Pons (tissue), 1 donor: ENCODE data around the gene ATXN1.

Experiments used
- DNase-seq: peaks from one replicate; pipeline ENCODE4 v3.0.0-alpha.2; 2016; ENCODE audit warnings: low spot score

ATXN1 gene

DNA sequence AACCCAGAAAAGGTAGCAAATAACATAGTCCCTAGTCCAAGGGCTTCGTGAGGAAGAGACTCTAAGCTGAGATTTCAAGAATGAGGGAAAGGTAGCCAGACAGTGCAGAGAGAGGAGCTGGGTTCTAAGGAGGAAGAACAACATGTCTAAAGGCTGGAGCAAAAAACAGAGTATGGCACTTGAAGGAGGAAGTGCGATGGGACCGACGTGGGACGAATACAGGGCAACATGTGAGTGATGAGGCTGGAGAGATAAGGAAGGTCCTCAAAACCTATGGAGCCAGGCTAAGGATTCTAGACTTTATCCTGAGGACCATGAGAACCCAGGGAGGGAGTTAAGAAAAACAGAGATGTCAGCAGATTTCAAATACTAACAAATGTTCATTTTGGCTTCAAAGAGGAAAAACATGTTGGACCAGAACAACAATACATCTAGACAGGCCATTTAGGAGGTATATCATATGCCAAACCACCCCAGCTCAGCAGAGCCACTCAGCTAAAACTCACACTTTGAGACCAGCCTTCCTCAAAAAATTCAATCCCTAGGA lies 17.5 kb downstream of the ATXN1 start:
- no peak for DNase-seq

- no peak for DNase-seq
Observed at GRCh38 chr6:16742116-16742515, 19.1 kb downstream of the ATXN1 start.

DNA sequence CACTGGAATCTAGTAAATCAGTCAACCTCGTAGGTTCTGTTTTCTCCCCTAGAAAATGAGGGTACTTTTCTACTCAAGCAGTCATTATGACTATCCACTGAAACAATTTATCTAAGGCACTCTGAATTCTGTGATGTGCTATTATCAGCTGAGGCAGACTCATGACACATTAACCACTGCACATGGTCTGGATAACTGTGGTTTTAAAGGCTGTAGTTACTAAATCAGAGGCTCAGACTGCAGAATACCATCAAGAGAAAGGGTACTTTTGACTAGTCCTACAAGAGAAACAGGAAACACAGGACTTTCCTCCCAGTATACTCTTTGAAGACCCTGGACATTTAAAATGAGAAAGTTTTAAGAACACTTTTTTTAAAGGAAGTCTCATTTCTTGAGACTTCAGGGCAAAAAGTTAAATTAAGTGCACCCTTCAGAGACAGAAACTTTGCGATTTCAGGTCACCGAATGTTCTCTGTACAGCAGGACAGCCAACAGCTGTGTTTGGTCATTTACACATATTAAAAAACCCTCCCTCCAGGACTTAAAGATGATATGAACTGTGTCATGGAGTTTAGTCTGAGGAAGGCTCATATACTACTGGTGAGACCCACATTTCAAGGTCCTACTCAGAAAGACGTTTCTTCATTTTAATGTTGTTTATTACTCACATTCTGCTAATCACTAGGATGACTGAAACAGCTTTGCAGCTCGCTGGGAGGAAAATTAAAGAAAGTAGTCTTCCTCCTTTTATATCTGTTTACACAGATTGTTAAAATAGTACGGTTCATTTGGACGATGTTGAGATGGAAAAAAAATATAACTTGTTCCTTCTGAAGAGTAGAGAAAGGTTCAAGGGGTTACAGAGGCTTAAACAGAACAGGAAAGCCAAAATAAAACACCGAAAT lies 19.9 kb downstream of the ATXN1 start:
- DNase-seq = no peak

- no peak for DNase-seq
Observed at GRCh38 chr6:16740097-16740496, 21.2 kb downstream of the ATXN1 start.

DNA sequence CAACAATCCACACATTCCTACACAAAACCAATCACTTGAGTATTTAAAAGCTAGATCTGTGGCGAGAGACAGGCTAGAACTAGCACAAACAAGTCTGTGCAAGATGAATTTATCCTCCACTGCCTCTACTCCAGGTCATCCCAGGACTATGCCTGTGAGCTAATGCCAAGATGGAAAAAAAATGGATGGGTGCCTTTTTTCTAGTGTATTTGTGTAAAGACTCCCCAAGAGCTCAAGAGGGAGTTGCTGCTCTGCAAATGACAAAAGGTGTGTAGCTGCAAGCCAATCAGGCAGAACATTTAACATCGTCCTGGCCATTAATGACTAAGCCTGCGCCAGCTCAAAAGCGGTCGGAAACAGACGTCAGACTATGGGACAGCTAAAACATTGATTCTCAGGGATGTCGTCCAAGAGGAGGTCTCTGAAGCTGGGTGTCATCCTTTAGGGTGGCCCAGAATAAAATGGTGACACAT lies 21.9 kb downstream of the ATXN1 start:
- DNase-seq = no peak

- DNase-seq = no peak
Observed at GRCh38 chr6:16737925-16738324, 23.3 kb downstream of the ATXN1 start.

DNA sequence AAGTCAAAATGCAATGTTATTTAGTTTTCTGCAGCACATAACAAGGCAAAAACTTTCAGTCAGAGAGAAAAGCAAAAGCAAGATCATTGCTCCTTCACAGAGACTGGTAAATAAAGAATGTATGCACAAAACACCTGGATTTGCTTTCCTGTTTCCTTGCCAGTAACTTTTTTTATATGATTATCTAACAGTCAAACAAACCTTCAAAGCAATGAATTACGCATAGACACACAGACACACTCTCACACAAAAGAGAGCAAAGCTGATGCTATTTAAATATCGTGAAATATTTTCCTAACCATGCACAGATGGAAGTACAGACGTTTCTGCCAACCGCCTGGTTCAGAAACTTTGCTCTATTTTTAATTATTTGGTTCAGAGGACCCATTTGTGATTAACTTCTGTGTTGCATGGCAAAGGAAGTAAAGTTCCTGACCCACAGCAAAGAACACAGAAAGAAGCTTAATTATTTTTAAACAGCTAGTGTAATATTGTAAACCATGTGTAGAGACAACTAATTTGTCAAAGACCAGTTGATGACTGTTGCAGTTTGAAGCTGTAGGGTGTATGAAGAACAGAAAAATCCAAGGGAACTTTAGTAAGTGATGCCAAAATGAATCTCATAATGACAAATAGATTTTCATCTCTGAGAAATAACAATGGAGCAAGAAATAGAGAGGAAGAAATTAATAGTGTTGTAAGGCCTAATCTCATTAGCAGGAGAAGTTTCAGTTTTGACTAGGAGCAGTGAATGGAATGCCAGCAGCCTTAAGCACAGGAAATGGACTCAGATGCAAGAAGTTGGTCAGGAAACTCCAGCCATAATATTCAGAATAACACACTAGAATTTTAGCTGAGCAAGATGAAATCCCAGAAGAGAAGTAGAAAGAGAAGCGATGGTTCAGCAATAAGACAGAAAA lies 24.1 kb downstream of the ATXN1 start:
- DNase-seq = no peak

- DNase-seq = no peak
Observed at GRCh38 chr6:16735014-16735413, 26.2 kb downstream of the ATXN1 start.

GRCh38 chr6:16733085-16733484 lies 28.2 kb downstream of the ATXN1 start:
- DNase-seq = no peak

- no peak for DNase-seq
Observed at GRCh38 chr6:16731478-16732051, 29.7 kb downstream of the ATXN1 start.

- no peak for DNase-seq
Observed at GRCh38 chr6:16730738-16731477, 30.4 kb downstream of the ATXN1 start.

GRCh38 chr6:16729744-16730143 lies 31.5 kb downstream of the ATXN1 start:
- no peak for DNase-seq

DNA sequence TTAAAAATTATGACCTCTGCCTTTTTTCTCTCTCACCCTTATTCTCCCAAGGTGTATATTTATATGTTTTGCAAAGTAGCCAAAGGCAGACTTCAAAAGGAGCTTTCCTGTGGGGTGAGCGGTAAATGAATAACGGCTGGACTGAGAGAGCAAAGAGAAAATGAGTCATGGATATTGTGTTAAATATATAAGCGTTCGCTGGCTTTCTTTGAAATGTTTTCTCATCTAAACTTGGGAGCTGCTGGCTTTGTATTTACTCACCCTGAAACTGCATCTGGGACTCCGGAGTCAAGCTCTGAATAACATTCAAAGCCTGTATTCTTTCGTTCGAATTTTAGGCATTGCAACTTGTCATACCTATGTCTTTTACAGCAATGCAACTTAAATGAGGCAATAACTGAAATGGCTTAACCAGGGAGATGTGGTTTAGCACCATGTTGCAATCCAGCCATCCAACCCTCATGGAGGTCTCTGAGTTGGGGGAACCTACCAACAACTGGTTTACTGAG lies 32.0 kb downstream of the ATXN1 start:
- DNase-seq = no peak

DNA sequence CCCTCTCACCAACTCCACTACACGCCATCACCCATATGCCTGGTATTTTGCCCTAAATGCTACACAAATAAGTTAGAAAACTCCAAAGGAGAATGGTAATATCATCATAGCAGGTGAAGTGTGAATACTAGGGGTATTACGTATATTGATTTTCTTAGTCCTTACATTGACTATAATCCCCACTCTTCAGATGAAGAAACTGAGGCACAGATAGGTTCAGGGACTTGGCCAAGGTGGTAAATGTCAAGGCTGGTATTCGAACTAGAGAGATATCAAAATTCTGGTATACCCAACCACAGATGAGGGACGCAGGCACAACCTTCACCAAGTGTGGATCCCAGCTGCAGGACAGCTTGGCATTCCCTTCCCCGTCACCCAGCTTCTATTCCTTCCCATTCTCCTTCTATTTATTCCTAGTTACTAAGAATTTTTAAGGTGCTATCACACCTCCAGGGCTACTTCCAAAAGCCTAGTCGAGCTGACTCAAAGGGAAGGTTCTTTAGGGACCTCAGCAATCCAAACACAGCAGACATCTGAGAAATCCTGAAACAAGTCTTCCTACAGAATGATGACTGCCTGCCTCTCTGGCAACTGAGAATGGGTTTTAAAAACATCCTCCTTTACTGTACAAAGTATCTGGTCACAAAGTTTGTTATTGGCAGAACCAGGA lies 32.6 kb downstream of the ATXN1 start:
- DNase-seq = no peak

GRCh38 chr6:16727996-16728395 lies 33.3 kb downstream of the ATXN1 start:
- no peak for DNase-seq

DNA sequence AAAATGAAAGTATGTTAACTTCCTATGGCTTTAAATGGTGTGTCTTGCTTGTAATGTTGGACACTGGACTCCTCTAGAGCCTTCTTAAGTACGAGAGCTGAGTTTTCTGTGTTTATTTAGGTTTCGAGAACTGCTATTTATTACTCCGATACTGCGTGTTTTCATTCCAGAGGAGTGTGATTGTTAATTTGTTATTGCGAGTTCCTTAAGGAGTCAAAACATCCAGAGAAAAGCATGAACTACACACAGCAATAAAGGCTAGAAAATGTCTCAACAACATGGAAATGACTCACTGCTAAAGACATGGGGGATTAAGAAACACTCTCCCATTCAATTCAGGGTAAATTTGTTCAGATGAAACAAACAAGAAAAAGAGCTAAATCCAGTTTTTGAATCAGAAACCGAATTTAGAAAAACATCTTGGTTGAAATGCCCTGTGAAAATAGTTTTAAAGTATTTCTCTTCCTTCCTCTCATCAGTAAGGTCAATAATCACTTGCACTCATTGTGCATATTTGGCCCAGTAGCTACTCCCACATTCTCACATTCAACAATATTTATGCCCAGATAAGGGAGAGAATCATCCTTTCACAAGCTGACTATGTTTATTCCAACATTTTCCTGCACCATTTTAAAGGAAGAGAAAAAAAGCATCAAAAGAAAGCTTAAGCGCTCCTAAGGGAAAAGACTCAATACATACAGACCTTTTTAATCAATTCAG lies 36.0 kb downstream of the ATXN1 start:
- no peak for DNase-seq

- no peak for DNase-seq
Observed at GRCh38 chr6:16723826-16724225, 37.4 kb downstream of the ATXN1 start.

GRCh38 chr6:16723402-16723801 lies 37.9 kb downstream of the ATXN1 start:
- DNase-seq = no peak

DNA sequence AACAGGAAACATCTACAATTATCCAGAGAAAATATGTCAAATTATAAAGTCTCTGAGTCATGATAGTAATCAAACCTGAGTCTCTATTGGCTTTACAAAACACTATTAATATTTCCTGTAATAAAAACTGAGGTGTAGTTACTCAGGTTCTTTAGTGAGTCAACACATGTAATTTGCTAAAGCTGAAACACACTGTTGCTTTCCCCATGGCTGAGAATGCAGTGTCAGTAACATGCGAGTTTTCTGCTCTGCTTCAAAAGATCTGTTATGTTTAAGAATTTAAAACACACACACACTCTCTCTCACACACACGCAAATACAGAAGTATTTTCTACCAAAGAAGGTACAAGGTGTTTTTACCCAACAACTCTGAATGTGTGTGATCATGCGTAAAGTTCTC lies 38.6 kb downstream of the ATXN1 start:
- DNase-seq = no peak

DNA sequence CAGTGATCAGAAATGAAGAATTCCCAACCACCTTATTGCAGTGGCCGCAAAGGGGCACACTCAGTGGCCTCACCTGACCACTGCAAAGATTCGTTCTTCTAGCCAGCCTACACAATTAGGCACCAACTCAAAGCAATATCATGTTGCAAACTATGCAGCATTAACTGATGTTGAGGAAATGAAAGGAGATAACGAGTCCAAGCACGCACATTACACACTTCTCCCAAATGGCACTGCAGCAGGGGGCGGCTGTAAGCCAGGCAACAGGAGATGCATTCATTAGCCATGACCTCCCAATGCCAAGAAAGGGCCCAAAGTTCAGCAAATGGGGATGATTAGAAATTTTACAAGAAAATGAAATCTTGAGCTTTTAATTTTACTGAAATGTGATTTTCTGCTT lies 39.3 kb downstream of the ATXN1 start:
- no peak for DNase-seq
